SK-N-SH treated with all-trans-retinoic acid at 6 μM for 48 hours (cell line): Measurements from ENCODE around the gene KCNH2.

Source experiments
- GLIS3 ChIP-seq: fragments of 250-450 bp; sonication (Bioruptor Pico); IDR thresholded peaks from 2 replicates; pipeline ENCODE4 v1.5.0; 2020; ENCODE audit warnings: mild to moderate bottlenecking, moderate library complexity
- OSR1 ChIP-seq: fragments of 250-450 bp; sonication (Bioruptor Pico); IDR thresholded peaks from 2 replicates; pipeline ENCODE4 v1.8.0; 2022; ENCODE audit warnings: moderate library complexity, mild to moderate bottlenecking, inconsistent platforms
- PATZ1 ChIP-seq: fragments of 250-450 bp; sonication (Bioruptor Pico); IDR thresholded peaks from 2 replicates; pipeline ENCODE4 v1.8.0; 2020; ENCODE audit warnings: mild to moderate bottlenecking, moderate library complexity, borderline replicate concordance
- PPARA ChIP-seq: fragments of 250-450 bp; sonication (Bioruptor Pico); IDR thresholded peaks from 2 replicates; pipeline ENCODE4 v1.5.0; 2020; ENCODE audit warnings: mild to moderate bottlenecking, borderline replicate concordance
- RARB ChIP-seq: fragments of 250-450 bp; sonication (Bioruptor Pico); IDR thresholded peaks from 2 replicates; pipeline ENCODE4 v1.8.0; 2021; ENCODE audit warnings: mild to moderate bottlenecking, moderate library complexity
- TOX ChIP-seq: fragments of 250-450 bp; sonication (Bioruptor Pico); IDR thresholded peaks from 2 replicates; pipeline ENCODE4 v1.8.0; 2021; ENCODE audit warnings: mild to moderate bottlenecking, moderate library complexity, borderline replicate concordance
- ZC3H10 ChIP-seq: fragments of 250-450 bp; sonication (Bioruptor Pico); IDR thresholded peaks from 2 replicates; pipeline ENCODE4 v1.5.1; 2021; ENCODE audit warnings: mild to moderate bottlenecking, moderate library complexity
- ZFP3 ChIP-seq: fragments of 250-450 bp; sonication (Bioruptor Pico); IDR thresholded peaks from 2 replicates; pipeline ENCODE4 v1.5.0; 2020; ENCODE audit warnings: mild to moderate bottlenecking, moderate library complexity

DNA sequence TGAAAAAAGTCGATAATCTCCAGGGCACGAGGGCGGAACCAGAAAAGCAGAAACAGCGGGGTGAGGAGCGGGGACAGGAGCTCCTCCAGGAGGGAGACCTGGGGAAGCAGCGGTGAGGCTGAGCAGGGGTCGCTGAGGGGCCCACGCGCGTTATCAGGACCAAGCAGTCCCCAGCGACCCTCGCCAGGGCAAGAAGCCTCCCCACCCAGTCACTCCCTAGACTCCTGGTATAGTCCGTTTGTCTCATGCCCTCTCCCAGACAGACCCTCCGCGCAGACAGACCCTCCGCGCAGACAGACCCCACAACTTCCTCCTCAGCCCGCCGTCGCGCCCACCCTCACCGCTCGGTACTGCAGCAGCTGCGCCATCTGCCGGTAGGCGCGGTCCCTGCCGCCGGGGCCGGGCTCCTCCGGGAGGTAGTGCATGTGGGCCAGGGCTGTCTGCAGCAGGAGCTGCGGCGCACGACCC is 39.9 kb upstream of the KCNH2 start:
- no peak for TF ChIP-seq RARB (CRISPR knock-in tag)
- no peak for TF ChIP-seq TOX (CRISPR knock-in tag)
- no peak for TF ChIP-seq PPARA (CRISPR knock-in tag)
- no peak for TF ChIP-seq OSR1 (CRISPR knock-in tag)
- no peak for TF ChIP-seq ZFP3 (CRISPR knock-in tag)
- TF ChIP-seq PATZ1 (CRISPR knock-in tag): no peak
- TF ChIP-seq ZC3H10 (CRISPR knock-in tag): no peak
- no peak for TF ChIP-seq GLIS3 (CRISPR knock-in tag)
